Retinal pigment epithelial cell (primary cell): Measurements from ENCODE around the gene RASA2.
"Not testable (repeated sequence)": the region's sequence is repeated elsewhere in the genome, so short reads cannot be mapped to it uniquely, and the experiment has no call there.

Experiments used
- DNase-seq: peaks from one replicate; pipeline ENCODE4 v3.0.0-alpha.2; 2010; ENCODE audit warnings: low read depth
- H3K4me3 ChIP-seq: 2 replicates; pipeline ENCODE4 v1.5.1; 2011; ENCODE audit warnings: mild to moderate bottlenecking, low read length, control low read depth, moderate library complexity
- TF ChIP-seq, protein P1 (sequence below): conservative IDR thresholded peaks from 2 replicates; pipeline ENCODE4 v1.5.1; 2011; ENCODE audit warnings: low read depth, low read length, control low read depth, inconsistent platforms

The RASA2 gene

DNA sequence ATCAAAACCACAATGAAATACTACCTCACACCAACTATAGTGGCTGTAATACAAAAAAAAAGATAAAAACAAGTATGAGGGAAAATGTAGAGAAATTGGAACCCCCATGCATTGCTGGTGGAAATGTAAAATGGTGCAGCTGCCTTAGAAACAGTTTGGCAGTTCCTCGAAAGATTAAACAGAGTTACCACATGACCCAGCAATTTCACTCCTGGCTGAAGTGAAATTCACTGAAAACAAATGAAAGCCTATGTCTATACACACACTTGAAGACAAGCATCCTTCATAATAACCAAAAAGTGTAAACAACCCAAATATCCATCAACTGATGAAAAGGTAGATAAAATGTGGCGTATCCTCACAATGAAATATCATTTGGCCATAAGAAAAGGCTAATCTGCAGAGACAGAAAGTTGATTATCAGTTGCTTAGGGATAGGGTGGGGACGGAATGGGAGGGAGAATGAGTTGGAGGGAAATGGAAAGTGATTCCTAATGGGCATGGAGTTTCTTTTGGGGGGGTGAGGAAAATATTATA lies 20.1 kb upstream of the RASA2 start:
- no peak for DNase-seq
- no peak overlapping the region for H3K4me3 ChIP-seq
- TF ChIP-seq, protein P1, sequence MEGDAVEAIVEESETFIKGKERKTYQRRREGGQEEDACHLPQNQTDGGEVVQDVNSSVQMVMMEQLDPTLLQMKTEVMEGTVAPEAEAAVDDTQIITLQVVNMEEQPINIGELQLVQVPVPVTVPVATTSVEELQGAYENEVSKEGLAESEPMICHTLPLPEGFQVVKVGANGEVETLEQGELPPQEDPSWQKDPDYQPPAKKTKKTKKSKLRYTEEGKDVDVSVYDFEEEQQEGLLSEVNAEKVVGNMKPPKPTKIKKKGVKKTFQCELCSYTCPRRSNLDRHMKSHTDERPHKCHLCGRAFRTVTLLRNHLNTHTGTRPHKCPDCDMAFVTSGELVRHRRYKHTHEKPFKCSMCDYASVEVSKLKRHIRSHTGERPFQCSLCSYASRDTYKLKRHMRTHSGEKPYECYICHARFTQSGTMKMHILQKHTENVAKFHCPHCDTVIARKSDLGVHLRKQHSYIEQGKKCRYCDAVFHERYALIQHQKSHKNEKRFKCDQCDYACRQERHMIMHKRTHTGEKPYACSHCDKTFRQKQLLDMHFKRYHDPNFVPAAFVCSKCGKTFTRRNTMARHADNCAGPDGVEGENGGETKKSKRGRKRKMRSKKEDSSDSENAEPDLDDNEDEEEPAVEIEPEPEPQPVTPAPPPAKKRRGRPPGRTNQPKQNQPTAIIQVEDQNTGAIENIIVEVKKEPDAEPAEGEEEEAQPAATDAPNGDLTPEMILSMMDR, result no peak

DNA sequence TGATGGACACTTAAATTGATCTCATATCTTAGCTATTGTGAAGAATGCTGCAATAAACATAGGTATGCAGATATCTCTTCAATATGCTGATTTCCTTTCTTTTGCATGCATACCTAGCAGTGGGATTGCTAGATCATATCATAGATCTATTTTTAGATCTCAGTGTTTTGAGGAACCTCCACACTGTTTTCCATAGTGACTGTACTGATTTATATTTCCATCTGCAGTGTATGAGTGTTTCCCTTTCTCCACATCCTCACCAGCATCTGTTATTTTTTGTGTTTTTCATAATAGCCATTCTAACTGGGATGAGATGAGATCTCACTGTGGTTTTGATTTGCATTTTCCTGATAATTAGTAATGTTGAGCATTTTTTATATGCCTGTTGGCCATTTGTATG lies 17.1 kb upstream of the RASA2 start:
- no peak for DNase-seq
- no peak overlapping the region for H3K4me3 ChIP-seq
- TF ChIP-seq, protein P1, result no peak

- TF ChIP-seq, protein P1, result no peak
- H3K4me3 ChIP-seq, result no peak overlapping the region
- no peak for DNase-seq
Measured at GRCh38 chr3:141471160-141471559, 15.7 kb upstream of the RASA2 start.

DNA sequence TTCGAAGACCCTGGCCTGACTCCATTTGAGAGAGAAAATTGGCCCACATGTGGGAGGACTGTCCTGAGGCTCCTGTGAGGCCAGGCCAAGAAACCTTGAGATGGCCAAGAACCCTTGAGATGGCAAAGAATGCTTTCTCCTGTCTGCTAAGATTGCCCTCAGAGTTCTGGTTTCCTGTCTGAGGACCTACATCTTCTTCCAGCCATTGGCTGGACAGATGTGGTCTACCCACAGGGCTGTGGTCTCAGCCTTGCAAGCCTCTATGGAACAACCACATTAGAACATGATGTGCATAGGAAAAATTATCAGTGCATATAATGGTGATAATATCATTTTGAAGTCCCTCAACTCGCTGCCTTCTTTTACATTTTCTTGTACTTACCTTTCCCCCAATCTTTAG lies 10.8 kb upstream of the RASA2 start:
- DNase-seq, result no peak
- no peak overlapping the region for H3K4me3 ChIP-seq
- TF ChIP-seq, protein P1, result no peak

GRCh38 chr3:141477224-141477623 lies 9.6 kb upstream of the RASA2 start:
- TF ChIP-seq, protein P1, result no peak
- no peak overlapping the region for H3K4me3 ChIP-seq
- no peak for DNase-seq

- no peak for DNase-seq
- H3K4me3 ChIP-seq, result no peak overlapping the region
- TF ChIP-seq, protein P1, result no peak
Measured at GRCh38 chr3:141478139-141478538, 8.7 kb upstream of the RASA2 start.

- DNase-seq, H3K4me3 ChIP-seq: not testable (repeated sequence)
Measured at GRCh38 chr3:141478840-141479239, 8.0 kb upstream of the RASA2 start.
